ENCODE measurements around the gene NHERF1.

The NHERF1 gene

DNA sequence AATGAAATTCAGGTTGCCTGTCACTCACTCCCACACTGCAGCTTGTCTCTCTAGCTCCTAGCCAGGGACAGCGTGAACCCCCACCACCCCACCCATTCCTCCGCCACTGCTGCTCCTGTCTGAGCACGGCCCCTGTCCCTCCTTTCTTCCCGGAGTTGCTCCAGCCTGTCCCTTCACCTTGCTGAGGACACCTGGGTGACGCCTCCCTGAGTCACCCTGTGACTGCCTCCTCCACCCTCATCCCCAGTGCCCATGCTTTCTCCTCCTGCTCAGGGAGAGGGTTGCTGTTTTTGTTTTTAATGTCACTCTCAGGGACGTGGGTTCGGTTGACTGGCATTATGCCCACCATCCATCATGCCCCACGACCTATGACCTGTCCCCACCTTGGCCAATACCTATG is 53.5 kb downstream of the NHERF1 start:
- TF ChIP-seq GATA3 (IDR thresholded peaks at IDR 0.05; ENCODE audit: low read depth, low read length) (no peak), GATA2 (IDR thresholded peaks at IDR 0.05; ENCODE audit: low read depth, low read length) (no peak)

DNA sequence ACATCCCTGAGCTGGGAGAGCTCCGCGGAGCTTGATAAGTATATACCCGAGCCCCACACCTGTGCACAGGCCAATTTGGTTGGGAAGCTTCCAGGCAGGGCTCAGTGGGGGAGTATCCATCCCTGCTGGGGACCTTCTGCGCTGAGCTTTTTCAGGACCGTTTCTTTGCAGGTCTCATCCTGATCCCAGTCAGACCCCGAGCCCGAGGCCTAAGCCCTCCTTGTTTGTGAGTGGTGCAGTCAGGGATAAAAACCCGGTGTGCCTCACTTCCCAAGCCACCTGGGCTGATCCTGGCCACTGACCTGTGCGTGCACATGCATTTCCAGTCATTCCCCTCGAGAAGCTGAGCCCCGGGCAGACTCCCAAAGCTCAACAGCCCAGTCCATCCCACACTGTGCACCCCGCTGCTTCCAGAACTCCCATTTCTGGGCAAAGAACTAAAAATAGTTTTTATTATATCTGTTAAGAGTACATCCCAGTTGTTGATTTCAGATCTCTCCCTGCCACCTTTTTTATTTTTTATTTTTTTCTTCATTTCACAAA is 55.0 kb downstream of the NHERF1 start:
- TF ChIP-seq GATA2 (IDR thresholded peaks at IDR 0.05; ENCODE audit: low read depth, low read length), result no peak
- TF ChIP-seq GATA3 (IDR thresholded peaks at IDR 0.05; ENCODE audit: low read depth, low read length), result no peak

DNA sequence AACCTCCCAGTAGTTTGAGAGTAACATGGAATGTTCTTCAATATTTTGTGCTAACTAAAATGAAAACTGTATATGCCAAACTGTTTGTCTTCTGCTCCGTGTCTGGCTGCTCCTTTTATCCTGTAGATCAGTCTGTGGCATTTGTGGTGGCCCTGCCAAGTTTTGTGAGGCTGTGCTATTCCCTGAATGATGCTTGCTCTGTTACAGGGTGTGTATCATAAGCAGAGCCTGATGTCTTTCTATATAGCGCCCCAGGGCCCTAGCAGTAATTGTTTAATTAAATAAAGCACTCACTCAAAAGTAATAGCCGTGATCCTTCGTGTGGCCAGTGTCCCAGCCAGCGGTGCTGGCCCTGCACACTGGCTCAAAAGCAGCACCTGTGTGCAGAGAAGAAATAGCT is 55.5 kb downstream of the NHERF1 start:
- TF ChIP-seq GATA2 (IDR thresholded peaks at IDR 0.05; ENCODE audit: low read depth, low read length) (peak; percentile 96), GATA3 (IDR thresholded peaks at IDR 0.05; ENCODE audit: low read depth, low read length) (no peak)

DNA sequence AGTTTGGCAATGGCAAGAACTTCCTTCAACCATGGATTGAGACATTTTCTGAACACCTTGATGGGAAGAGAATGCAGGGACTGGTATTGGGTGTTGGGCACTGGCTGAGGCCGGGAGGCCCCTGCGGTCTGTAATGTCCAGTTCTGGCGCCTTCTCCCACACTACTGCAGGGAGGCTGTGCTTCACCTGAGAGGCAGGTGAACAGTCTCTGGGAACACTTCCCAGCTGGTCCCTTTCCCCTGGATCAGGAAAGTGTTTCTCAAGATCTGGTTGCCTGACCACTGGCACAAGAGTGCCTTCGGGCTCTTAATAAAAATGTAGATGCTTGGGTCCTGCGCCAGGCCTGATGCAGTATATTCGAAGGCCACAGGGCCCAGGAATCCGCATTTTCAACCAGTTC is 56.3 kb downstream of the NHERF1 start:
- no peak for TF ChIP-seq GATA3 (IDR thresholded peaks at IDR 0.05; ENCODE audit: low read depth, low read length)
- TF ChIP-seq GATA2 (IDR thresholded peaks at IDR 0.05; ENCODE audit: low read depth, low read length), result no peak

DNA sequence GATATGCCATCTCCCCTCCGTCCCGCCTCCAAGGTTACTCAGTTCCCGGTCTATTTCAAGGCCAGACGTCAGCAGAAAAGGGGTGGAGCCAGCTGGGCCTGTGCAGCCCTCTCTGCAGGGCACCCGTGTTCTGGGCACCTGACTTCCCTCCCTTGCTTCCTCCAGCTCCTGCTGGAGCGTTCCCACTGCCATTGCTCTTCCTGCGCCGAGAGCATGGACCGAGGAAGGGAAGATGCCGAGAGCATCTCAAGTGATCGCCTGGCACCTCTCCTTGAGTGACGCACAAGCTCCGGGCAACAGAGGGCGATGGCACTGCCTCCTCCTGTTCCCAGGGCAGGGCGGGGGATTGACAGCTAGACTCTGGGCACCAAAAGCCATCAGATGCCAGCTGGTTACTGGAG is 57.2 kb downstream of the NHERF1 start:
- TF ChIP-seq GATA2 (IDR thresholded peaks at IDR 0.05; ENCODE audit: low read depth, low read length), result no peak

DNA sequence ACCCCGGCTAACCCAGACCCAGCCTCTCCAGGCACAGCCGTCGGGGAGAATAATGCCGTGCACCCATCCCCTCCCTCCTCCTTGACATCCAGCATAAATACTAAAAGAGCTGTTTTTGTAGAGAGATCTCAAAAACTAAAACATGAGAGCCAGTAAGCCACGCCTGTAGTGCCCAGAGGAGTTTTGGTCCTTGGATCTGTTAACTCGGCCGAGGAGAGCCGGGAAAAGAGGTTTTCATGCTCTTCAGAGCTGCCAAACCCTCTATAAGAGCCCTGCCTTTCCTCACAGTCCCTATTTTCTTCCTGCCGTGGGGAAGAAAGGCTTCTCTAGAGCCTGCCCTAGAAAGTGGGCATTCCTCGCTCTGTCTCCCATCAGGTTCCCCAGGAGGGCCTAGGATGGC is 57.9 kb downstream of the NHERF1 start:
- TF ChIP-seq GATA2 (IDR thresholded peaks at IDR 0.05; ENCODE audit: low read depth, low read length), result no peak
- no peak for TF ChIP-seq GATA3 (IDR thresholded peaks at IDR 0.05; ENCODE audit: low read depth, low read length)

DNA sequence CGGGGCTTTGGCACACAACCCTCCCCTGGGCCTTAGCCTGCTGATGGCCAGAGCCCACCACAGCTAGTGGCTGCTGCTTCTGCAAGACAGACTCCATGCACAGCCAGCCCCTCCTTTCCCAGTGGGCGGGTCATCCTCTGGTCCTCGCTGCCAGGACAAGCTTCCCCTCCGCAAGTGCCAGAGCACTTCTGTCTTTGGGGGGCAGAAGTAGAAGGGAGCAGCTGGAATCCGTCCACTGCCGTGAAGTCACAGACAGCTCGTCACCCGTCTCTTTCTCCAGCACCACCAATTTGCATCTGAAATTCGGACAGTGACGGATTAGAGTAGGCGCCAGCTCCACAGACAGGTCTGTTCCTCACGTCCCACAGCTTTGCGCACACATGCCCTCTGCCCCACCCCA is 59.0 kb downstream of the NHERF1 start:
- TF ChIP-seq GATA2 (IDR thresholded peaks at IDR 0.05; ENCODE audit: low read depth, low read length), result no peak
- no peak for TF ChIP-seq GATA3 (IDR thresholded peaks at IDR 0.05; ENCODE audit: low read depth, low read length)

DNA sequence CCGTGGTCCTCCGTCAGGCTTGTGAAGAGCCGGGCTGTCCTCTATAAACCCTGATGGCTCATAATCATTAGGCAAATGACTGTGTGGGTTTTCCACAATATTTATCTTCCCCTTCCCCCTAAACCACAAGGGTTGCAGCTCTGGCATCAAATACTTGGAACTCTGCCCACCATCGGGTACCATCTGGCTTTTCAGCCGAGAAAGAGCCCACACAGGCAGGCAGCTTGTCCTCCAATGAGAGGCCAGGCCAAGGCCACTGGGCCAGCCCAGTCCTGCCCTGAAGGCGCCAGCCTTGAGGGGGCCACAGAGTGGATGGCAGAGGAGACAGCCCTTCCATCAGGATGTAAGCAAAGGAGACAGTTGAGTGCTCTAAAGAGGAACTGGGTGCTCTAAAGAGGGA is 59.5 kb downstream of the NHERF1 start:
- TF ChIP-seq GATA3 (IDR thresholded peaks at IDR 0.05; ENCODE audit: low read depth, low read length) (no peak), GATA2 (IDR thresholded peaks at IDR 0.05; ENCODE audit: low read depth, low read length) (no peak)

DNA sequence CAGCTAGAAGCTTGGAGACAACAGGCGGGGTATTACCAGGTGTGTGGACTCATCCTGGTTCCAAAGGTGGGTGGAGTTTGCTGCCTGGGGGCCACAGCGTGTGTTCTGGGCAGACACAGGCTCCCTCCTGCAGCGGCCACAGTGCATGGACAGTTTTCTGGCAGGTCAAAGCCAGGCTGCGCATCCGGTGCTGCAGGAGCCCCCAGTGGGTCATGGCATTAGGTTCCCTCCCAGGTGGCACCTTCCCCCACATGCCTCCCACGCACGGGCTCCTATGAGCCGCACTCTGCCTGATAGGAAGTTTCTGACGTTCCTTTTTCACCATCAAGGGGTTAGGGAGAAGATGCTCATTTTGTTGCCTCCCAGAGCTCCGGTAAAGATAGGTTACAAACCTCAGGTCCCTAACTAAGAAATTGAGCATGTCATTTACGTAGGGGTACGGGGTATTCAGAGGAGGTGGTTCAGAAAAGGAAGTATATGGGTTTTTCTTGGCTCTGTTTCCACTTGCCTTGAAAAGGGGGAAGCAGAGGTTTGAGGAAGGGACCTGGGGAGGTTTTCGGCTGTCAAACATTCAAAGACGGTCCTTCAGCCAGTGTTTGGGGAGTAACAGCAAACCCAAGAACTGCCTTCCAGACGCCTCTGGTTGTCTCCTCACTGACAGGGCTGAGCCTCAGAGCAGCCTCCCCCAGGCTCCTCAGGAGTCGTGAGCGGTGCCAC is 60.4 kb downstream of the NHERF1 start:
- TF ChIP-seq GATA3 (IDR thresholded peaks at IDR 0.05; ENCODE audit: low read depth, low read length), result no peak
- no peak for TF ChIP-seq GATA2 (IDR thresholded peaks at IDR 0.05; ENCODE audit: low read depth, low read length)

DNA sequence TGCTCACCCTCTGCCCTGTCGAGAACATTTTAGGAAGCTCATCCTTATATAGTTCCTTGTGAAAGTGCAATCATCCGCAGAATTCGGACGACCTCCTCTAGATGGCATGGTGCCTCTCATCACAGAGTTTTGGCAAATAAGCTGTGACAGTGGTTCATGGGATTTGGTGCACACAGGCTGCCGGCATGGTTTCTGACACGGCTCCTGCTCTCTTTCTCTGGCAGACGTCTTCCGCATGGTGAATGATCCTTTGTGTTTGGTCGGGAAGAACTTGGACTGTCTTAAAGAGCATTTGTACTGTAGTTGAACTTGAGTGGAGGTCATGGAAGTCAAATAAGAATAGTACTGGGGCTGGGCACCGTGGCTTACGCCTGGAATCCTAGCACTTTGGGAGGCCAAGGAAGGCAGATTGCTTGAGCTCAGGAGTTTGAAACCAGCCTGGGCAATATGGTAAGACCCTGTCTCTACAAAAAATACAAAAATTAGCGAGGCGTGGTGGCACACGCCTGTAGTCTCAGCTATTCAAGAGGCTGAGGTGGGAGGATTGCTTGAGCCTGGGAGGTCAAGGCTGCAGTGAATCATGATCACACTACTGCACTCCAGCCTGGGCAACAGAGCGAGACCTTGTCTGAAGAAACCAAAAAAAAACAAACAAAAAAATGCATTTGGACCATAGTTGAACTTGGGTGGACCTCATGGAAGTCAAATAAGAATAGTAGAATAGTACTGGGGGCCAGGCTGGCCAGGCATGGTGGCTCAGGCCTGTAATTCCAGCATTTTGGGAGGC is 62.5 kb downstream of the NHERF1 start:
- TF ChIP-seq GATA3 (IDR thresholded peaks at IDR 0.05; ENCODE audit: low read depth, low read length), result no peak
- TF ChIP-seq GATA2 (IDR thresholded peaks at IDR 0.05; ENCODE audit: low read depth, low read length), result no peak

DNA sequence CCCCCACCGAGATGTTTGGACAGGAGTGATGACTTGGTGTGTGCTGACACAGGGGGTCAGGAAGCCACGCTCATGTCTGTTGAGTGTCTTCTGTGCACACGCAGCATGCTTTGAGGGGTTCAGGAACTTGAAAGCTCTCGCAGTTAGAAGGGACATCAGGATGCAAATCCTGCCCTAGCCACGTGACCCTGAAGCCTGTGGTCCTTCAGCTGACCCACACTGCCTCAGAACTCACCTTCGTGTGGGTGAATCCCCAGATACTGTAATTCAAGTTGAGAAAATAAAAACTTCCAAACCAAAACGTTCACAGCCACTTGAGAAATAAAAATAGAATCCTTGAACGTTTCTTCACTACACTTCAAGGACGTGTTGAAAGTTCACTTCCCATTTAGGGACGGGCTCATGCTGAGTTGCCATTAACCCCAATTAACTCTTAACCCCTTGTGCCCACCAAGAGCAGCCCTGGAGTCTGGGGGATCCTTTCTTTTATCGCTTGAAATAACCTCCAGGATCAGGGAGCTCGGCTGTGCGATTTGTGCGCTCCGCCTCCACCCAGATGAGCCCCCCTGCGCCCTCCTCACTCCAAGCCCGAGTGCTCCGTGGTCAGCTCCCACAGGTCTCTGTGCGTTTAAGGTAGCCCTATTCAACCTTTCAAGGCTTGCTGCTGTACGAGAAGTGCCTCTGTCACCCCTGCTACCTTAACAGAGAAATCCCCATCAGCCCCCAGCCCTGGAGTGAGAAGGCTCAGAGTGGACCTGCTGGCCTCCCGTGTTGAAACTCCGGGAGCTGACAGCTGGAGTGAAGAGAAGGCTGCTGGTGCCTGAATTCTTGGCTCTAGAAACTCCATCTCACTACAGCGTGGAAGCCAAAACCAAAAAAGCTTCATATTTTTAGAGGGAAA is 63.9 kb downstream of the NHERF1 start:
- TF ChIP-seq GATA2 (IDR thresholded peaks at IDR 0.05; ENCODE audit: low read depth, low read length) (no peak), GATA3 (IDR thresholded peaks at IDR 0.05; ENCODE audit: low read depth, low read length) (no peak)

DNA sequence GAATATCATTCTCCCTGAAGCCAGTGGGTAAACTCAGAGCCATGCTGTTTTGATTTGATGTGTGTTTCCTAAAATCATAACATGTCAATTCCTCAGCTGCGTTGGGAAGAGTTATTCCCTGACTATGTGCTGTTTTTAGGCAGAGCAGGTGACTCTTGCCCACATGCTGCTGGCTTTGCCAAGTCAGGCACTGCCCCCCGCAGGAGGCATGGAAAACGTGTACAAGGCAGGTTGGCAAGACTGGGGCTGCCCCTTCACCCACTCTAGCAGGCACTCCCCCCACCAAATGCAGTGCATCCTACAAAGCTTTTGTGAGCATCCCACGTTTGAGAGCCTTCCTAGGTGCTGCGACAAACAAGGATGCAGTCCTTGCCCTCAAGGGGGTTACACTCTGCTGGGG is 66.0 kb downstream of the NHERF1 start:
- TF ChIP-seq GATA2 (IDR thresholded peaks at IDR 0.05; ENCODE audit: low read depth, low read length) (no peak), GATA3 (IDR thresholded peaks at IDR 0.05; ENCODE audit: low read depth, low read length) (no peak)

DNA sequence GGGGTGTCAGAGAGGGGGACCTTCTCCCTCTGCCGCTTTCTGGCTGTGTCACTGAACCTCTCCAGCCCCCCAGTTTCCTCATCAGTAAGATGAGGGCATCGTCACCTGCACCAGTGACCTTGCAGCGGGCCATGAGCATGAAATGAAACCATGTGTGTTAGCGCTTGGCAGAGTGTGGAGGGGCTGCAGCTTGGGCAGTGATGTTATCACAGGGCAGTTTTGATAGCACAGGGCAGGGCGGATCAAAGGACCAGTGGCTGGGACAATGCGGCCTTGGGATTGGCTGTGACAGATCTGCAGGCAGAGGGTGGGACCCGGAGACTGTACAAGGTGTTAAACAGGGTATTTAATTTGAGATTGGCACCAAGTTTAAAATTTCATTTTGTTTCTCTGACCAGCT is 66.6 kb downstream of the NHERF1 start:
- no peak for TF ChIP-seq GATA3 (IDR thresholded peaks at IDR 0.05; ENCODE audit: low read depth, low read length)
- peak; percentile 75 for TF ChIP-seq GATA2 (IDR thresholded peaks at IDR 0.05; ENCODE audit: low read depth, low read length)

All from SH-SY5Y (cell line).